ENCODE data around the gene DHRS4. TPM values are rescaled to one million over a fixed set of nuclear protein-coding genes. Genes with fewer than 3 reads are reported as not detected.
A peak's percentile ranks its signal among the peaks of the same experiment; 100 is the strongest.
"Not testable (repeated sequence)": the region's sequence is repeated elsewhere in the genome, so short reads cannot be mapped to it uniquely, and the experiment has no call there.

The DHRS4 gene
- total RNA-seq, 2 experiments from 2014 or later: 6.6 to 6.7 TPM

DNA sequence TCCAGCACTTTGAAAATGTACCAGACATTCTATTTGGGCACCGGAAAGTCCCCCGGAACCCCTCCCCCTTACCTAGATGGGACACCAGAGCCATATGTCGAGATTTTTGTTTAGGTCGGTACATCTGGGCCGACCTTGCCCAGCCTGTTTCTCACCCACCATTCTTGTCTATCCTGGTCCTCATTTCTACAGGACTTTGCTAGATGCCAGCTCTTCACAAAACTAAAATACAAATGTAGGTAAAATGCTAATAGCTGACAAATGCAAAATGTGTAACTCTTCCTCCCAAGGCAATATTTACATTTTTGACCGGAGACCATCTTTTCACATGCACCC is 677 bp downstream of the DHRS4 start:
- POLR2A ChIA-PET; H3K27me3 Mint-ChIP-seq; H3K9me3 Mint-ChIP-seq; H3K36me3 ChIP-seq (ENCODE audit: insufficient read depth, low read length); H3K9me3 ChIP-seq (ENCODE audit: control insufficient read depth in 1 of 2, insufficient read depth in 1 of 2, low read length in 2 of 2); H3K27me3 ChIP-seq (ENCODE audit: control insufficient read depth in 1 of 2, insufficient read depth in 2 of 2, low read length in 2 of 2); CTCF ChIA-PET; DNase-seq; H3K27ac ChIP-seq (ENCODE audit: low read depth in 1 of 2, low read length in 2 of 2): not testable (repeated sequence)
- H3K27ac Mint-ChIP-seq: peak overlapping the region; percentile 79
- H3K4me1 ChIP-seq (ENCODE audit: insufficient read depth, low read length): peaks cover 25% of the 10 kb centered on the region
- intact Hi-C loops (cut with DNase I, micrococcal nuclease): loop anchor here (1.0 to 10.0 kb wide), 4 partner anchors 61 to 322 kb away; no protein-coding TSS in a partner anchor
- peak overlapping the region; percentile 84 for H3K4me3 ChIP-seq (ENCODE audit: low read length)
- peaks cover 19% of the 10 kb centered on the region for H3K36me3 Mint-ChIP-seq (ENCODE audit: low read depth)
- peaks cover 28% of the 10 kb centered on the region for H3K4me1 Mint-ChIP-seq (ENCODE audit: low read depth)
- TF ChIP-seq, protein P1, sequence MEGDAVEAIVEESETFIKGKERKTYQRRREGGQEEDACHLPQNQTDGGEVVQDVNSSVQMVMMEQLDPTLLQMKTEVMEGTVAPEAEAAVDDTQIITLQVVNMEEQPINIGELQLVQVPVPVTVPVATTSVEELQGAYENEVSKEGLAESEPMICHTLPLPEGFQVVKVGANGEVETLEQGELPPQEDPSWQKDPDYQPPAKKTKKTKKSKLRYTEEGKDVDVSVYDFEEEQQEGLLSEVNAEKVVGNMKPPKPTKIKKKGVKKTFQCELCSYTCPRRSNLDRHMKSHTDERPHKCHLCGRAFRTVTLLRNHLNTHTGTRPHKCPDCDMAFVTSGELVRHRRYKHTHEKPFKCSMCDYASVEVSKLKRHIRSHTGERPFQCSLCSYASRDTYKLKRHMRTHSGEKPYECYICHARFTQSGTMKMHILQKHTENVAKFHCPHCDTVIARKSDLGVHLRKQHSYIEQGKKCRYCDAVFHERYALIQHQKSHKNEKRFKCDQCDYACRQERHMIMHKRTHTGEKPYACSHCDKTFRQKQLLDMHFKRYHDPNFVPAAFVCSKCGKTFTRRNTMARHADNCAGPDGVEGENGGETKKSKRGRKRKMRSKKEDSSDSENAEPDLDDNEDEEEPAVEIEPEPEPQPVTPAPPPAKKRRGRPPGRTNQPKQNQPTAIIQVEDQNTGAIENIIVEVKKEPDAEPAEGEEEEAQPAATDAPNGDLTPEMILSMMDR (IDR thresholded peaks at IDR 0.05): peak; percentile 37
- peak overlapping the region; percentile 96 for H3K4me3 Mint-ChIP-seq
- ATAC-seq (ENCODE audit: poor library complexity): peak; percentile 4

DNA sequence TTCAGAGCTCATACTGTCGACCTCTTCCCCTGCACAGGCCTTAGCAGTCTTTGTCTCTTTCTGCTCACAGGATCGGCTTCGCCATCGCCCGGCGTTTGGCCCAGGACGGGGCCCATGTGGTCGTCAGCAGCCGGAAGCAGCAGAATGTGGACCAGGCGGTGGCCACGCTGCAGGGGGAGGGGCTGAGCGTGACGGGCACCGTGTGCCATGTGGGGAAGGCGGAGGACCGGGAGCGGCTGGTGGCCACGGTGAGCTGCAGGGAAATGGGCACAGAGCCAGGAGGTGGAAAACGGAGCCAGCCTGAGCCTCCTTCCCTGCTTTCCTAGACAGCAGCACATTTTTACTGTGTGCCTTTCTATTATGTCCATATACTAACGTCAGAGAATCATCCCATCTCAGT is 1.4 kb downstream of the DHRS4 start:
- H3K27ac Mint-ChIP-seq; ATAC-seq (ENCODE audit: poor library complexity); DNase-seq; H3K9me3 ChIP-seq (ENCODE audit: control insufficient read depth in 1 of 2, insufficient read depth in 1 of 2, low read length in 2 of 2); H3K27ac ChIP-seq (ENCODE audit: low read depth in 1 of 2, low read length in 2 of 2); H3K4me3 Mint-ChIP-seq; H3K27me3 ChIP-seq (ENCODE audit: control insufficient read depth in 1 of 2, insufficient read depth in 2 of 2, low read length in 2 of 2); H3K4me3 ChIP-seq (ENCODE audit: low read length); CTCF ChIA-PET; H3K27me3 Mint-ChIP-seq; H3K36me3 ChIP-seq (ENCODE audit: insufficient read depth, low read length); POLR2A ChIA-PET; H3K9me3 Mint-ChIP-seq: not testable (repeated sequence)
- peaks cover 28% of the 10 kb centered on the region for H3K4me1 Mint-ChIP-seq (ENCODE audit: low read depth)
- peaks cover 25% of the 10 kb centered on the region for H3K4me1 ChIP-seq (ENCODE audit: insufficient read depth, low read length)
- peaks cover 19% of the 10 kb centered on the region for H3K36me3 Mint-ChIP-seq (ENCODE audit: low read depth)
- intact Hi-C loops (cut with DNase I, micrococcal nuclease): loop anchor here (1.0 to 10.0 kb wide), 4 partner anchors 60 to 323 kb away; no protein-coding TSS in a partner anchor

DNA sequence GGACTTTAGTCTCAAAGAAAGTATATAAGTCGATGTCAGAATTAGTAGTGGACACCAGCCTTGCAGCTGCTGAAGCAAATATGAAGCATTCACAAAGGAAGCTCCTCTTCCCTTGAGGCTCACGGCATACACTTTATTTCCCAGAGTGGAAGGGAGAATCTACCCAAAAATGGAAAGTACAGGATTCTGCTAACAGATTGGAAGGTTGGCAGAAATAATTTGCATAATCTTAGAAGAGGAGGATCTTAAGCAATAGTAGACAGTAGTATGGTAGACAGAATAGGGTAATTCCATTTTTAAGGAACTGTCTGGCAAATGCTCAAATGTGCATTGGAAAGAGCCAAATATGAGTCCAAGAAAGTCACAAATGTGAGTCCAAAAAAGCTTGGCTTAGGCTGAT is 2.2 kb downstream of the DHRS4 start:
- intact Hi-C loops (cut with DNase I, micrococcal nuclease): loop anchor here (2.0 to 10.0 kb wide), 3 partner anchors 59 to 323 kb away; no protein-coding TSS in a partner anchor
- H3K4me3 ChIP-seq (ENCODE audit: low read length); H3K27me3 Mint-ChIP-seq; H3K9me3 ChIP-seq (ENCODE audit: control insufficient read depth in 1 of 2, insufficient read depth in 1 of 2, low read length in 2 of 2); H3K27me3 ChIP-seq (ENCODE audit: control insufficient read depth in 1 of 2, insufficient read depth in 2 of 2, low read length in 2 of 2); H3K27ac Mint-ChIP-seq; CTCF ChIA-PET; H3K4me3 Mint-ChIP-seq; POLR2A ChIA-PET; DNase-seq; ATAC-seq (ENCODE audit: poor library complexity); H3K9me3 Mint-ChIP-seq; H3K27ac ChIP-seq (ENCODE audit: low read depth in 1 of 2, low read length in 2 of 2); H3K36me3 ChIP-seq (ENCODE audit: insufficient read depth, low read length): not testable (repeated sequence)
- Mint-ChIP-seq H3K36me3 (ENCODE audit: low read depth) (peaks cover 19% of the 10 kb centered on the region), H3K4me1 (ENCODE audit: low read depth) (peaks cover 28% of the 10 kb centered on the region)
- peaks cover 25% of the 10 kb centered on the region for H3K4me1 ChIP-seq (ENCODE audit: insufficient read depth, low read length)

DNA sequence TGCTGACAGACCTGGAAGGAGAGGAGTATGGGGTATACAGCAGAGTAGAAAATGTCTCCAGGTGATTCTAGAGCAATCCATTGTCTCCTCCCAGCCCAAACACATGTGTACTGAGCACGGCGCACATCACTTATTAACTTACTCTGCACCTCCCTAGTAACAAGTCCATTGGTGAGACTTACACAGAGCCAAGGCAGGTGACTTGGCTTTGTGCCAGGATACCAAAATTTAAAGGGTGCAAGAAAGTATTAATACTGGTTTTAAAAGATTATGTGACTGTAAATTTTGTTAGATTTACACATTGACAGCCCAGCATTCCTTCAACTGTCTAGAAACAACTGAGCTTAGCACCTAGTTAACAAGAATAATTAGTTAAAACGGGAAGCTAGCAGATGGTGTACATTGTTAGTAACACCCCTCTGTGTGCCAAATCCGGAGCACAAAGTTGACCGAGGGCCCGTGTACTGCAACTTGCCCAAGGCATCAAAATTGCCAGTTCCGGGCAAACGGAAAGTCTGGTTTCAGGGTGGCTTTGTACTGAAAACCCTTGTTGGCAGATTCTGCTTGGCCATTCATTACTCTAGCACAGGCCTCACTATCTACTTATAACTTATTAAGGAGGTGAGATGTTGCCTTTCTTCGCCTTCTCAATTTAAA is 4.5 kb downstream of the DHRS4 start:
- H3K9me3 Mint-ChIP-seq; CTCF ChIA-PET; H3K4me3 Mint-ChIP-seq; ATAC-seq (ENCODE audit: poor library complexity); H3K4me3 ChIP-seq (ENCODE audit: low read length); H3K9me3 ChIP-seq (ENCODE audit: control insufficient read depth in 1 of 2, insufficient read depth in 1 of 2, low read length in 2 of 2); H3K36me3 ChIP-seq (ENCODE audit: insufficient read depth, low read length); H3K27me3 ChIP-seq (ENCODE audit: control insufficient read depth in 1 of 2, insufficient read depth in 2 of 2, low read length in 2 of 2); POLR2A ChIA-PET; DNase-seq; H3K27ac Mint-ChIP-seq; H3K27me3 Mint-ChIP-seq; H3K27ac ChIP-seq (ENCODE audit: low read depth in 1 of 2, low read length in 2 of 2): not testable (repeated sequence)
- intact Hi-C loops (cut with DNase I, micrococcal nuclease): loop anchor here in 1 of 2 experiments (10.0 kb wide), 2 partner anchors 57 to 293 kb away; no protein-coding TSS in a partner anchor
- H3K4me1 ChIP-seq (ENCODE audit: insufficient read depth, low read length): peaks cover 11% of the 10 kb centered on the region
- Mint-ChIP-seq H3K4me1 (ENCODE audit: low read depth) (peaks cover 12% of the 10 kb centered on the region), H3K36me3 (ENCODE audit: low read depth) (peaks cover 14% of the 10 kb centered on the region)

DNA sequence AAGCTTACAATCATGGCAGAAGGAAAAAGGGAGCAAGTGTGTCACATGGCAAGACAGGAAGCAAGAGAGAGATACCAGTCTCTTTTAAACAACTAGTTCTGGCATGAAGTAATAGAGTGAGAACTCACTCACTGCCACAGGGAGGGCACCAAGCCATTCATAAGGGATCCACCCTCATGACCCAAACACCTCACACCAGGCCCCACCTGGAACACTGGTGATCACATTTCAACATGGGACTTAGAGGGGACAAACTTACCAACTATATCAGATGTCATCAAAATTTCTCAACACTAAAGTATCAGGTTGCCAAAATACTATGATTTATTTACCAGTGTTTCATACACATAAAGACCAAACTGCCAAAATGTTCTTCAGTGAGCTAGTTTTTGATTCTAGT is 7.3 kb downstream of the DHRS4 start:
- H3K27ac Mint-ChIP-seq; H3K27me3 Mint-ChIP-seq; H3K4me3 ChIP-seq (ENCODE audit: low read length): not testable (repeated sequence)

DNA sequence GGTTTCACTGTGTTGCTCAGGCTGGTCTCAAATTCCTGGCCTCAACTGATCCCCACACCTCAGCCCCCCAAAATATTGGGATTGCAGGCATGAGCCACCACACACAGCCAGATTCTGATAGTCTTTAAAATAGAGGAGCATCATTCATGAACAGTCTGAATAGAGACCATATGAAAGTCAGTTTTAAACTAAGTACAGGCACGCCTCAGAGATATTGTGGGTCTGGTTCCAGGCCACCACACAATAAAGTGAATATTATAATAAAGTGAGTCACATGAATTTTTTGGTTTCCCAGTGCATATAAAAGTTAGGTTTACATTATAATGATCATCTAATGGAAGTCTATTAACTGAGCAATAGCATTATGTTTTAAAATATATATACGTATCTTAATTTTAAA is 8.1 kb downstream of the DHRS4 start:
- H3K4me3 ChIP-seq (ENCODE audit: low read length); H3K36me3 Mint-ChIP-seq (ENCODE audit: low read depth); DNase-seq; H3K4me3 Mint-ChIP-seq; H3K4me1 ChIP-seq (ENCODE audit: insufficient read depth, low read length); H3K27ac ChIP-seq (ENCODE audit: low read depth in 1 of 2, low read length in 2 of 2); intact Hi-C loops (cut with DNase I, micrococcal nuclease); H3K27ac Mint-ChIP-seq; H3K9me3 ChIP-seq (ENCODE audit: control insufficient read depth in 1 of 2, insufficient read depth in 1 of 2, low read length in 2 of 2); H3K36me3 ChIP-seq (ENCODE audit: insufficient read depth, low read length); ATAC-seq (ENCODE audit: poor library complexity); H3K27me3 Mint-ChIP-seq; CTCF ChIA-PET; H3K9me3 Mint-ChIP-seq; H3K27me3 ChIP-seq (ENCODE audit: control insufficient read depth in 1 of 2, insufficient read depth in 2 of 2, low read length in 2 of 2); POLR2A ChIA-PET; H3K4me1 Mint-ChIP-seq (ENCODE audit: low read depth): not testable (repeated sequence)

More for the DNA sequence above, 7.3 kb downstream of the DHRS4 start:
- intact Hi-C loops (cut with DNase I, micrococcal nuclease); POLR2A ChIA-PET; H3K4me3 Mint-ChIP-seq; H3K27me3 ChIP-seq (ENCODE audit: control insufficient read depth in 1 of 2, insufficient read depth in 2 of 2, low read length in 2 of 2); CTCF ChIA-PET; H3K9me3 ChIP-seq (ENCODE audit: control insufficient read depth in 1 of 2, insufficient read depth in 1 of 2, low read length in 2 of 2); H3K4me1 Mint-ChIP-seq (ENCODE audit: low read depth); DNase-seq; H3K36me3 Mint-ChIP-seq (ENCODE audit: low read depth); H3K4me1 ChIP-seq (ENCODE audit: insufficient read depth, low read length); H3K9me3 Mint-ChIP-seq; H3K27ac ChIP-seq (ENCODE audit: low read depth in 1 of 2, low read length in 2 of 2); ATAC-seq (ENCODE audit: poor library complexity); H3K36me3 ChIP-seq (ENCODE audit: insufficient read depth, low read length): not testable (repeated sequence)

All from CD4-positive, alpha-beta T cell (primary cell).